DND-41 (cell line): ENCODE results near the gene EFHD2.

Experiments used
- EZH2 ChIP-seq: IDR thresholded peaks from 3 replicates; pipeline ENCODE4 v1.6.1; 2012; ENCODE audit warnings: borderline replicate concordance, low read depth, mild to moderate bottlenecking, moderate library complexity, low read length, inconsistent platforms; ENCODE audit not compliant: severe bottlenecking
- TF ChIP-seq, protein P1 (sequence below): IDR thresholded peaks from 2 replicates; pipeline ENCODE4 v1.5.1; 2012; ENCODE audit warnings: borderline replicate concordance, low read length, moderate library complexity, mild to moderate bottlenecking; ENCODE audit not compliant: poor library complexity, severe bottlenecking; ENCODE audit errors: extremely low read depth

DNA sequence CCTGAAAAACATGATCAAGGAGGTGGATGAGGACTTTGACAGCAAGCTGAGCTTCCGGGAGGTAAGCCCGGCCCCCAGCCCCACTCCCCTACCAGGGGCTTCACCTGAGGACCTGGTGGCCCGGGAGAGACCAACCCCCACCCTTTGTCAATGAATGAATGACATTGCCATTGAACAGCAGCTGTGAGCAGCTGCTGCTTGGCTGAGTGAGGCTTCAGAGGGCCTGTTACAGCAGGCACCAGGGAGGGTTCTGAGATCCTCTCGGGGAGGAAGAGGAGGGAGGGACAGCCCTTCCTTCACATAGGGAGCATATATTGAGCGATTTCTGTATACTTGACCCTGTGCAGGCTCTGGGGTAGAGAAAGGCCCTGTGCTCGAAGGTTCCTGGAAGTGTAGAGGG is 16.3 kb downstream of the EFHD2 start:
- no peak for TF ChIP-seq EZH2
- TF ChIP-seq, protein P1, sequence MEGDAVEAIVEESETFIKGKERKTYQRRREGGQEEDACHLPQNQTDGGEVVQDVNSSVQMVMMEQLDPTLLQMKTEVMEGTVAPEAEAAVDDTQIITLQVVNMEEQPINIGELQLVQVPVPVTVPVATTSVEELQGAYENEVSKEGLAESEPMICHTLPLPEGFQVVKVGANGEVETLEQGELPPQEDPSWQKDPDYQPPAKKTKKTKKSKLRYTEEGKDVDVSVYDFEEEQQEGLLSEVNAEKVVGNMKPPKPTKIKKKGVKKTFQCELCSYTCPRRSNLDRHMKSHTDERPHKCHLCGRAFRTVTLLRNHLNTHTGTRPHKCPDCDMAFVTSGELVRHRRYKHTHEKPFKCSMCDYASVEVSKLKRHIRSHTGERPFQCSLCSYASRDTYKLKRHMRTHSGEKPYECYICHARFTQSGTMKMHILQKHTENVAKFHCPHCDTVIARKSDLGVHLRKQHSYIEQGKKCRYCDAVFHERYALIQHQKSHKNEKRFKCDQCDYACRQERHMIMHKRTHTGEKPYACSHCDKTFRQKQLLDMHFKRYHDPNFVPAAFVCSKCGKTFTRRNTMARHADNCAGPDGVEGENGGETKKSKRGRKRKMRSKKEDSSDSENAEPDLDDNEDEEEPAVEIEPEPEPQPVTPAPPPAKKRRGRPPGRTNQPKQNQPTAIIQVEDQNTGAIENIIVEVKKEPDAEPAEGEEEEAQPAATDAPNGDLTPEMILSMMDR = no peak
